ENCODE data around the gene ADARB2. TPM values are rescaled to one million over a fixed set of nuclear protein-coding genes. Genes with fewer than 3 reads are reported as not detected.

ADARB2 gene
- 1 to 10 TPM in 1 of 2 donors, under 1 TPM in 1; 0.49 to 1.3 TPM for total RNA-seq
- under 1 TPM; 0.22 to 0.61 TPM for polyA plus RNA-seq
- long read RNA-seq, donor 1 = 0 reads
- long read RNA-seq, donor 2 = 0 reads
- long read RNA-seq, donor 3 = 0 reads
- long read RNA-seq, donor 4 = 0 reads
- long read RNA-seq, donor 5 = 0 reads

GRCh38 chr10:1737222-1738061 lies at the start of gene ADARB2:
Gene ADARB2 (minus strand): TSS chr10:1737525.
- Histone ChIP-seq H3K27ac (ENCODE audit: low read depth in 1 of 2, low read length in 1 of 2) (no peak within 1 kb of the TSS), H3K9ac (ENCODE audit: insufficient read depth in 1 of 2, low read length in 2 of 2) (no peak within 1 kb of the TSS), H3K9me3 (ENCODE audit: control insufficient read depth in 4 of 4, insufficient read depth in 3 of 4, low read length in 3 of 4) (peaks cover 0 to 5% (median 0%) of the 10 kb centered on the region in 4 donors), H3K36me3 (ENCODE audit: control insufficient read depth in 4 of 4, insufficient read depth in 4 of 4, low read length in 4 of 4) (no peaks in the 10 kb centered on the region), H3K27me3 (ENCODE audit: control insufficient read depth in 3 of 3, insufficient read depth in 3 of 3, low read length in 2 of 3) (peaks cover 11 to 96% (median 79%) of the 10 kb centered on the region in 3 donors), H3K4me3 (peak within 1 kb of the TSS; percentile 13), H3K4me1 (ENCODE audit: control insufficient read depth in 5 of 5, insufficient read depth in 5 of 5, low read length in 5 of 5) (peaks cover 0 to 19% (median 5%) of the 10 kb centered on the region in 5 donors)
- 1 to 2% methylated on average over 50 of the region's 50 CpGs for WGBS, 2 donors
- TF ChIP-seq, protein P1, sequence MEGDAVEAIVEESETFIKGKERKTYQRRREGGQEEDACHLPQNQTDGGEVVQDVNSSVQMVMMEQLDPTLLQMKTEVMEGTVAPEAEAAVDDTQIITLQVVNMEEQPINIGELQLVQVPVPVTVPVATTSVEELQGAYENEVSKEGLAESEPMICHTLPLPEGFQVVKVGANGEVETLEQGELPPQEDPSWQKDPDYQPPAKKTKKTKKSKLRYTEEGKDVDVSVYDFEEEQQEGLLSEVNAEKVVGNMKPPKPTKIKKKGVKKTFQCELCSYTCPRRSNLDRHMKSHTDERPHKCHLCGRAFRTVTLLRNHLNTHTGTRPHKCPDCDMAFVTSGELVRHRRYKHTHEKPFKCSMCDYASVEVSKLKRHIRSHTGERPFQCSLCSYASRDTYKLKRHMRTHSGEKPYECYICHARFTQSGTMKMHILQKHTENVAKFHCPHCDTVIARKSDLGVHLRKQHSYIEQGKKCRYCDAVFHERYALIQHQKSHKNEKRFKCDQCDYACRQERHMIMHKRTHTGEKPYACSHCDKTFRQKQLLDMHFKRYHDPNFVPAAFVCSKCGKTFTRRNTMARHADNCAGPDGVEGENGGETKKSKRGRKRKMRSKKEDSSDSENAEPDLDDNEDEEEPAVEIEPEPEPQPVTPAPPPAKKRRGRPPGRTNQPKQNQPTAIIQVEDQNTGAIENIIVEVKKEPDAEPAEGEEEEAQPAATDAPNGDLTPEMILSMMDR (IDR thresholded peaks at IDR 0.05; ENCODE audit: control extremely low read depth, extremely low read depth) = no peak
- peak; percentile 80 to 87 (median 83) for DNase-seq
- ATAC-seq (ENCODE audit: insufficient read depth, low FRiP score) = no peak

DNA sequence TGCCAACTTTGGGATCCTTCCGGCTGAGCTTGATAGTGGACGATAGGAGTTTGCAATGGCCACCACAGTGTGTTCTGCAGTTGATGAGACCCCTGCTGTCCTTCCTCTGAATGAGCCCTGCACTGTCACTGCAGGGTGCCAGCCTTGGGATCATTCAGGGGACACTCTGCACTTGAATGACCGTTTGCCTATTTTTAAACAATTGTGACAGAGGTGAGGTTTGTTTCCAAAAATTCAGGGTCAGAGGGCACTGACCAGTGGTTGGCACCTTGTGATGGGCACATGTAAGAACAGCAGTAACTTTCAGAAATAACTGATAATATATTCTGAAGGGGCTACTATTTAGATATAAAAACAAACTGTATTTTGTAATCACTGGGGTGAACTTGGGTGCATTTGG lies 48.5 kb upstream of the ADARB2 start:
- Histone ChIP-seq H3K36me3 (ENCODE audit: control insufficient read depth in 4 of 4, insufficient read depth in 4 of 4, low read length in 4 of 4) (no peaks in the 10 kb centered on the region), H3K4me1 (ENCODE audit: control insufficient read depth in 5 of 5, insufficient read depth in 5 of 5, low read length in 5 of 5) (no peaks in the 10 kb centered on the region), H3K9me3 (ENCODE audit: control insufficient read depth in 4 of 4, insufficient read depth in 3 of 4, low read length in 3 of 4) (peaks cover 0 to 5% (median 0%) of the 10 kb centered on the region in 4 donors), H3K9ac (ENCODE audit: insufficient read depth in 1 of 2, low read length in 2 of 2) (no peak overlapping the region), H3K27me3 (ENCODE audit: control insufficient read depth in 3 of 3, insufficient read depth in 3 of 3, low read length in 2 of 3) (peaks cover 0 to 9% (median 0%) of the 10 kb centered on the region in 3 donors), H3K27ac (ENCODE audit: low read depth in 1 of 2, low read length in 1 of 2) (no peak overlapping the region), H3K4me3 (no peak overlapping the region)
- WGBS, 2 donors = 65 to 67% methylated on average over 3 of the region's 3 CpGs
- no peak for DNase-seq
- TF ChIP-seq, protein P1 (IDR thresholded peaks at IDR 0.05; ENCODE audit: control extremely low read depth, extremely low read depth) = no peak
- ATAC-seq (ENCODE audit: insufficient read depth, low FRiP score) = no peak

- no peak for DNase-seq
These were observed 45.5 kb upstream of the ADARB2 start for GRCh38 chr10:1782841-1783240.

More at GRCh38 chr10:1782841-1783240, 45.5 kb upstream of the ADARB2 start:
- no peak for ATAC-seq (ENCODE audit: insufficient read depth, low FRiP score)
- Histone ChIP-seq H3K4me3 (no peak overlapping the region), H3K9ac (ENCODE audit: insufficient read depth in 1 of 2, low read length in 2 of 2) (no peak overlapping the region), H3K27ac (ENCODE audit: low read depth in 1 of 2, low read length in 1 of 2) (no peak overlapping the region), H3K4me1 (ENCODE audit: control insufficient read depth in 5 of 5, insufficient read depth in 5 of 5, low read length in 5 of 5) (no peaks in the 10 kb centered on the region), H3K27me3 (ENCODE audit: control insufficient read depth in 3 of 3, insufficient read depth in 3 of 3, low read length in 2 of 3) (peaks cover 0 to 6% (median 0%) of the 10 kb centered on the region in 3 donors), H3K9me3 (ENCODE audit: control insufficient read depth in 4 of 4, insufficient read depth in 3 of 4, low read length in 3 of 4) (peaks cover 0 to 4% (median 0%) of the 10 kb centered on the region in 4 donors), H3K36me3 (ENCODE audit: control insufficient read depth in 4 of 4, insufficient read depth in 4 of 4, low read length in 4 of 4) (no peaks in the 10 kb centered on the region)
- WGBS, 2 donors = 88 to 91% methylated on average over 5 of the region's 5 CpGs
- TF ChIP-seq, protein P1 (IDR thresholded peaks at IDR 0.05; ENCODE audit: control extremely low read depth, extremely low read depth) = no peak
